HG02610 (cell line): ENCODE data around the gene CXCL16.

ENCODE experiments used
- ATAC-seq: cut with Tn5 transposase; IDR thresholded peaks from one replicate; pipeline ENCODE4 v1.9.1; 2021; ENCODE audit warnings: mild to moderate bottlenecking, moderate library complexity; ENCODE audit not compliant: unreplicated experiment

Gene CXCL16, protein sequence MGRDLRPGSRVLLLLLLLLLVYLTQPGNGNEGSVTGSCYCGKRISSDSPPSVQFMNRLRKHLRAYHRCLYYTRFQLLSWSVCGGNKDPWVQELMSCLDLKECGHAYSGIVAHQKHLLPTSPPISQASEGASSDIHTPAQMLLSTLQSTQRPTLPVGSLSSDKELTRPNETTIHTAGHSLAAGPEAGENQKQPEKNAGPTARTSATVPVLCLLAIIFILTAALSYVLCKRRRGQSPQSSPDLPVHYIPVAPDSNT

GRCh38 chr17:4739122-4740024 is at the start of gene CXCL16, which contains the start of gene ZMYND15:
Gene CXCL16 (minus strand): TSS chr17:4739928. CDS start chr17:4739339, 589 bp downstream.
Gene ZMYND15 (plus strand): TSS chr17:4739833. CDS start chr17:4740549, 716 bp downstream.
- ATAC-seq = peak; percentile 49

DNA sequence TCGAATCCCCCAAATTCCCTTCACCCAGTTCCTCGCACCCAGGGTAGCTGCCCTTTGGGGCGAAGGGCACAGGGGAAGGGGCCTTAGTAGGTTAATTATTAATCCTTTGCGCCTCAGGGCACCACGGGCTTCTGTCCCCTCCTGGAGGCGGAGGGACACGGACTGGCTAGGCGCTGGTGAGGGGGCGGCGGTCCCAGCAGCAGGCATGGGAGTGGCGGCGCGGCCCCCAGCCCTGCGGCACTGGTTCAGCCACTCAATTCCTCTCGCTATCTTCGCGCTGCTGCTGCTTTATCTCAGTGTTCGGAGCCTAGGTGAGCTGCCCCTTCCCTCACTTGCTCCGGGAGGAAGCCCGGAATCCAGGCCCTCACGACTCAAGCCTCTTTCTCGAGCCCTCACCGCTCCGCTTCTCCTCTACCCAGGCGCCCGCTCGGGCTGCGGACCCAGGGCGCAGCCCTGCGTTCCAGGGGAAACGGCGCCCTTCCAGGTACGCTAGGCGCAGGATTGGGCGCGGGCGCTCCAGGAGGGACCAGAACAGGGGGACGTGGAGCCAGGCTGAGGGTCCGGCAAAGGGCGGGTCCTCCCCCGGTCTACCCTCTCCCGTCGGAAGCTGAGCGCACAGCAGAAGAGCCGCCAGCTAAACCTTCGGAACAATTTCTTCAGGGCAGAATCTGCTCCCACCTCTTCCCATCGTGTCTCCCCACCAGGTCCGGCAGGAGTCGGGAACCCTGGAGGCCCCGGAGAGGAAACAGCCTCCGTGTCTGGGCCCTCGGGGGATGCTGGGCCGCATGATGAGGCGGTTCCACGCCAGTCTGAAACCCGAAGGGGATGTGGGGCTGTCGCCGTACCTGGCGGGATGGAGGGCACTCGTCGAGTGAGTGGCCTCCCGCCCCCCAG is 49.3 kb upstream of the CXCL16 start, which contains the start of gene GLTPD2:
TSS of gene GLTPD2 (plus strand) at position 158 of the 894 bp plus-strand sequence. CDS start at position 206, 48 bp downstream.
- ATAC-seq = peak; percentile 13

- ATAC-seq = no peak
Observed at GRCh38 chr17:4788159-4788806, 48.6 kb upstream of the CXCL16 start.

DNA sequence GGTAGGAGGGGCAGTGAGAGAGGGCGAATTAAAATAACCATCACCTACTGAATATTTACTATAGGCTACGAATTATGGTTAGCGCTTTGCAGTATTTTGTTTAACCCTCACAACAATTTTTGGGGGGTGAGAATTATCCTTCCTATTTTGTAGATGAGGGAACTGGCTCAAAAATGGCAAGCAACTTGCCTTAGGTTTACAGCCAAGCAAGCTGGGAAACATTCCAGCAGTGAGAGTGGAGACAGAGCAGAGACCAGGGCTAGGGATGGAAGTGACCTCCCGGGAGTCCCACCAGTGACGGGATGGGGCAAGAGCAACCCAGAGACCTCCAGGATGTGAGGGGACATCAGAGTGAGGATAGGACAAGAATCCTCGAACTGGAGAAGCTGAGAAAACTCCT is 46.8 kb upstream of the CXCL16 start:
- ATAC-seq = no peak

DNA sequence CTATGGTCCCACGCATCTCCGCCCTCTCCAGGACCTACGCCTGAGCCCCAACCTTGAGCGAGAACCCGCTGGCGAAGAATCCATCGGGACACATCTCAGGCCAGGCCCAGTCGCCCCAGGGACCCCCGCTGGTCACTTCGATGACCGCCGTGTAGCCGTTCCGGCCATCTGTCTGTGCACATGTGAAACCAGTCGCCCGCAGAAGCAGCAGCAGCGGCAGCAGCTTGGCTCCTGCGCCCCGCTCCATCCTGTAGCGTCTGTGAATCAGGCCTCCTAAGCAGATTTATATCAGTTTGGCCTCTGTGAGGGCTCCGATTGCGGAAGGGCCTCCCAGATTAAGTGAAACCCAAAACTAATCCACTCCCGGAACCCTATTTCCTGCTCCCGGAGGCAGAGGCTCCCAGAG is 46.4 kb upstream of the CXCL16 start, which contains the start of gene VMO1:
TSS of gene VMO1 (minus strand) at position 259 of the 406 bp plus-strand sequence. CDS start at position 247, 12 bp downstream.
- no peak for ATAC-seq

- no peak for ATAC-seq
Observed at GRCh38 chr17:4785311-4786105, 45.8 kb upstream of the CXCL16 start.

DNA sequence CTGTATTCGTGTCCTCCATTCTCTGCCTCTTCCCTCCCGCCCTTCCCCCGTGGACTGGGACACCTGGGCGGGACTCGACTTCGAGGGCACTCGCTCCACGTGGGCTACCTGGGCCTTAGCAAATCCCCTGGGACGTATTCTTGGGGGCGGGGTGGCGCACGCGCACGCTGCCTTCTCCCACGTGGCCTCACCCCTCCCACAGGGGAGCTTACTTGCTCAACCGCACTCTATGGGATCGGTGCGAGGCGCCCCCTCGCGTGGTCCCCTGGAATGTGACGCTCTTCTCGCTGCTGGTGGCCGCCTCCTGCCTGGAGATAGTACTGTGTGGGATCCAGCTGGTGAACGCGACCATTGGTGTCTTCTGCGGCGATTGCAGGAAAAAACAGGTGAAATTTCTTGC is 42.9 kb upstream of the CXCL16 start:
- no peak for ATAC-seq

DNA sequence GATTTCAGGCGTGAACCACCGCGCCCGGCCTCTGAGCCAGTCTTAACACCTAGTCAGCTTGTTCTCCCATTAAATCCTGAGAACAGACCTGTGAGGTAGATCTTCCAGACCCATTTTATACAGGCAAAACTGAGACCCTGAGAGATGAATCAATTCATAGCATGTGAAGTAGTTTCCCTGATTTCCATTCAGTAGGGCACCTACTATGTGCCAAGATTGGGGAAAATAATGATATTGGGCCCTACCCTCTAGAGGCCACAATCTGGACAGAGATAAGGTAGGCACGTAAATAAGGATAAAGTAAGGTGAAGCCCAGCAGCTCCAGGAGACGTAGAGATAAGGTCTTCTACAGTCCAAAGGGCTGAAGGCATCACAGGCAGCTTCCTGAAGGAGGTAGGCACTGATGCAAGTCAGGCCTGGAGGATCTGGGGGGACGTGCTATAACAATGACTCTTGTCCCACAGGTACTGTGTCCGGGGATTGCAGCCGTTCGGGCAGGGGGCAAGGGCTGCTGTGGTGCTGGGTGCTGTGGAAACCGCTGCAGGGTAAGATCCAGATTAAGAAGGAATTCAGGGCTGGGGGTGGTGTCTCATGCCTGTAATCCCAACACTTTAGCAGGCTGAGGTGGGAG is 40.7 kb upstream of the CXCL16 start:
- no peak for ATAC-seq

DNA sequence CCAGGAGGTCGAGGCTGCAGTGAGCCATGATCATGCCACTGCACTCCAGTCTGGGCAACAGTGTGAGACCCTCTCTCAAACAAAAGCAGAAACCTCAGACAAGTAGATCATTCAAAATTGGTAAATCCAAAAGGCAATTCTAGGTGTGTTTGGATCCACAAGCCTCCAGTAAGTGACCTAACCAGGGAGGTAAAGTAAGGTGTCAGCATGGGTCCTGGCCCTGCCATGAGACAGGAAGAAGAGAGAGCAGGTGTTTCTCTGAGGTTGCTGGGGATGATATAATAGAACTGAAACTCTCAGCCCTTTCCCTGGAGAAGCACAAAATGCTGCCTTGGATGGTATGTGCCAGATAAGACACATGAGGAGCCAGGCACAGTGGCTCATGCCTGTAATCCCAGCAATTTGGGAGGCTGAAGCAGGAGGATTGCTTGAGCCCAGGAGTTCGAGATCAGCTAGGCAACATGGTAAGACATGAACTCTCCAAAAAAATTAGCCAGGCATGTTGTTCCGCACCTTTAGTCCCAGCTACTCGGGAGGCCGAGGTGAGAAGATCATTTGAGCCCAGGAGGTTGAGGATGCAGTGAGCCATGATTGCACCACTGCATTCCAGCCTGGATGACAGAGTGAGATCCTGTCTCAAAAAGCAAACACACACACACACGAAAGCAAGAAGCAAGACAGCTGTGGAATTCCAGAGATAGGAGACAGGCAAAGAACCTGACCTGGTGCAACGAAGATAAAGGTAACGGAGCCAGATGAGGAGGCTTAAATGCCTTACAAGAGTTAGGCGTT is 38.4 kb upstream of the CXCL16 start:
- no peak for ATAC-seq

GRCh38 chr17:4772235-4772613 is 32.5 kb upstream of the CXCL16 start:
- no peak for ATAC-seq

DNA sequence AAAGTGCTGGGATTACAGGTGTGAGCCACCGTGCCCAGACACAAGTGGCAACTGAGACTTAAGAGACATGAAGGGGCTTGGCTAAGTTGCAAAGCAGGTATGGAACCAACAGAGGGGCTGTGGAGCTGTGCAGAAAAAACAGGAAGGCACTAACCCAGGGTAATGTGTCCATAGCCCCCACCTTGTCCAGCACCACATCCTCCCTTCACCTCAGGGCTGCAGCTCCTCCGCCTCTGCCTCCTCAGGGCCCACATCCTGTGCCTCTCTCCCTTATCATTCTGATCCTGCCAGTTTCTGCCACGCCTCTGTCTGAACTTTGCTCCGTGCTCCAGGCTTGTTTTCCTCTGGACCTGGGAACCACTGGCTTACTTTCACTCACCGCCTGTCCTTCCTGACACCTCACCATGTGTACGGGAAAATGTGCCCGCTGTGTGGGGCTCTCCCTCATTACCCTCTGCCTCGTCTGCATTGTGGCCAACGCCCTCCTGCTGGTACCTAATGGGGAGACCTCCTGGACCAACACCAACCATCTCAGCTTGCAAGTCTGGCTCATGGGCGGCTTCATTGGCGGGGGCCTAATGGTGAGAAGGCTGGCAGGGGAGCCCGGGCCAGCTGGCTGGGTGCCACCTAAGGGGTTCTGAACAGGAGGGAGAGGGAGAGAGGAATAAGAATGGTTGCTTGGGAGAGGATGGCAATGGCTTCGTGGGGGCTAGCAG is 31.9 kb upstream of the CXCL16 start, which contains the start of gene TM4SF5:
TSS of gene TM4SF5 (plus strand) at position 368 of the 716 bp plus-strand sequence. CDS start at position 405, 37 bp downstream.
- ATAC-seq = no peak

DNA sequence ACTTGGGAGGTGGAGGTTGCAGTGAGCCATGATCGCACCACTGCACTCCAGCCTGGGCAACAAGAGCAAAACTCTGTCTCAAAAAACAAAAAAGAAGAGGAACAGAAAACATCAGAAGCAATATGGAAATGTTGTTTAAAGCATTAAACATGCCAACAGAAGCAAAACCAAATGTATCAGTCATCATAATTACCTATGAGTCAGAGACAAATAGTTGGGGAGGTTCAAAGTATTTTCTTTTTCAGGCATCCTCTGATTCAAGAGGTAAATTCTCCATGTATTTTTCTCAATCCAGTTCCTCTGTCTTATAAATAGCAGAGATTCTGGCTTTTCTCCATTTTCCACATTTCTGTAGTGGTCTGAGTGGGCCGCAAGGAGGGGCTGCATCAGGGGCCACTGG is 29.9 kb upstream of the CXCL16 start:
- ATAC-seq = no peak

- ATAC-seq = no peak
Observed at GRCh38 chr17:4768298-4768697, 28.6 kb upstream of the CXCL16 start.

DNA sequence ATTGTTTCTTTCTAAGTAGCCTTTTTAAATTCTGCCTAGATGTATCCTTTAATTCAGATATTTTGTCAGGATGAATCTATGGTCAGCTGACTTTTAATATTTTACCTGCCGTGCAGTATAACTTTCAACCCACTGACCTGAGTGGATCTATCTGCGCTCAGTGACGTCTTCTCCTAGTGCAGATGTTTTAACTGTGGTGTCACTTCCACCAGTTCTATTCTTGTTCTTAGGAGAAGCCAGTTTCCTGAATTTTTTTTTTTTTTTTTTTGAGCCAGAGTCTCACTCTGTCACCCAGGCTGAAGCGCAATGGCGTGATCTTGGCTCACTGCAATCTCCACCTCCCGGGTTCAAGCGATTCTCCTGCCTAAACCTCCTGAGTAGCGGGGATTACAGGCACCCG is 27.0 kb upstream of the CXCL16 start:
- no peak for ATAC-seq

- no peak for ATAC-seq
Observed at GRCh38 chr17:4766201-4766600, 26.5 kb upstream of the CXCL16 start.

DNA sequence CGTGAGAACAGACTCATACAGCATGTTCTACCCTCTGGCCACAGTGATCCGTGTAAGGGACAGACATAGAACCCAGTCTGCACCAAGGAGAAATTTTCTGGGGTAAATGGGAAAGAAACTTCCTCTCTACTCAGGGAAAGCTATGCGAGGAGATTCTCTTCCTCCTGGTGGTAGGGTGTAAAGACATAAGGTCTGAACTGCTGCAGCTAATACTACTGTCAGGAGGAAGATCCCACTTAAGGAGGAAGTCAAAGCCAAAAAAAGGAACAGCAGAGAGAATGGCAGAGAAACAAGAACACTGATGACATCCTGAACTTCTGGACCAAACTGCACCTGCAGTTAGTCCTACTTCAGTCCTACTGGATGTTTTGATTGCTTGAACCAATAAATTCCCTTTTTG is 24.9 kb upstream of the CXCL16 start:
- ATAC-seq = no peak

GRCh38 chr17:4759776-4760236 is 20.1 kb upstream of the CXCL16 start:
- ATAC-seq = no peak
